Activated CD8-positive, alpha-beta T cell treated with anti-CD3 and anti-CD28 coated beads for 36 hours (primary cell): ENCODE data around the gene HTR2B. TPM values are rescaled to one million over a fixed set of nuclear protein-coding genes. Genes with fewer than 3 reads are reported as not detected.

Source experiments
- ATAC-seq: fragments of 200-7000 bp; cut with Tn5 transposase; one replicate; pipeline ENCODE4 v1.10.0; 2021; ENCODE audit warnings: mild to moderate bottlenecking, moderate library complexity
- CTCF ChIA-PET: fragments of 350-600 bp; sonication (Branson Sonifier 250); formaldehyde crosslinking; loops from one replicate; lab custom pipeline; 2021; ENCODE audit warnings: antibody characterized with exemption; lab: Charles Lee
- POLR2A ChIA-PET: fragments of 350-600 bp; sonication (Branson Sonifier 250); formaldehyde crosslinking; loops from one replicate; lab custom pipeline; 2021; ENCODE audit warnings: antibody characterized with exemption; lab: Charles Lee
- DNase-seq: peaks from one replicate; pipeline ENCODE4 v3.0.0-alpha.2; 2020
- H3K27ac Mint-ChIP-seq: one replicate; pipeline ENCODE4 v1.8.0; 2021; ENCODE audit warnings: mild to moderate bottlenecking, mixed read lengths
- H3K27me3 Mint-ChIP-seq: one replicate; pipeline ENCODE4 v1.8.0; 2021; ENCODE audit warnings: mixed read lengths
- H3K36me3 Mint-ChIP-seq: one replicate; pipeline ENCODE4 v1.8.0; 2021; ENCODE audit warnings: low read depth, mixed read lengths
- H3K4me1 Mint-ChIP-seq: one replicate; pipeline ENCODE4 v1.8.0; 2021; ENCODE audit warnings: low read depth, mixed read lengths
- H3K4me3 Mint-ChIP-seq: one replicate; pipeline ENCODE4 v1.8.0; 2021; ENCODE audit warnings: mild to moderate bottlenecking, moderate library complexity, mixed read lengths
- H3K9me3 Mint-ChIP-seq: one replicate; pipeline ENCODE4 v1.8.0; 2021; ENCODE audit warnings: mixed read lengths
- CTCF ChIP-seq: fragments of 200-600 bp; IDR thresholded peaks from one replicate; pipeline ENCODE4 v1.8.0; 2022; ENCODE audit warnings: antibody characterized with exemption, mild to moderate bottlenecking
- intact Hi-C: fragments of 100-400 bp; cut with micrococcal nuclease; formaldehyde crosslinking; loops from one replicate; pipeline ENCODE4 v1.10.0; 2022
- total RNA-seq, 2 experiments: library from RNA; stranded (reverse); gene quantifications; one replicate each; pipeline ENCODE4 v1.2.3, GENCODE V29; 2021

The HTR2B gene
- total RNA-seq, 2 experiments from 2014 or later: not detected

- ATAC-seq (no peak), DNase-seq (no peak)
- Mint-ChIP-seq H3K9me3 (peaks cover 13% of the 10 kb centered on the region), H3K36me3 (peaks cover 66% of the 10 kb centered on the region), H3K27ac (no peak overlapping the region), H3K4me1 (no peaks in the 10 kb centered on the region), H3K27me3 (no peaks in the 10 kb centered on the region), H3K4me3 (no peak overlapping the region)
- intact Hi-C loops: no loop called here
- ChIA-PET POLR2A (no interaction called here), CTCF (interaction anchor here (2.6 kb wide), 1 partner anchor 10 kb away, joined by 10 read pairs; no protein-coding TSS in a partner anchor)
- no peak for TF ChIP-seq CTCF
Observed at GRCh38 chr2:231093933-231094332, 30.9 kb downstream of the HTR2B start.

GRCh38 chr2:231088754-231089153 is 36.1 kb downstream of the HTR2B start:
- Mint-ChIP-seq H3K4me1 (no peaks in the 10 kb centered on the region), H3K36me3 (peaks cover 36% of the 10 kb centered on the region)
- POLR2A ChIA-PET: no interaction called here

GRCh38 chr2:231084565-231084964 is 40.3 kb downstream of the HTR2B start:
- POLR2A ChIA-PET: no interaction called here
- Mint-ChIP-seq H3K9me3 (no peaks in the 10 kb centered on the region), H3K27me3 (no peaks in the 10 kb centered on the region), H3K4me3 (no peak overlapping the region), H3K4me1 (no peaks in the 10 kb centered on the region), H3K27ac (no peak overlapping the region), H3K36me3 (peaks cover 49% of the 10 kb centered on the region)
- DNase-seq (no peak), ATAC-seq (no peak)
- no peak for TF ChIP-seq CTCF
- intact Hi-C loops: no loop called here
- CTCF ChIA-PET: interaction anchor here (0.9 kb wide), 1 partner anchor 32 kb away, joined by 4 read pairs; no protein-coding TSS in a partner anchor

More at GRCh38 chr2:231088754-231089153, 36.1 kb downstream of the HTR2B start:
- H3K9me3 Mint-ChIP-seq: no peaks in the 10 kb centered on the region
- H3K4me3 Mint-ChIP-seq: no peak overlapping the region
- CTCF ChIA-PET: interaction anchor here (1.3 to 1.6 kb wide), 2 partner anchors 36 to 264 kb away, joined by 3 to 5 read pairs; no protein-coding TSS in a partner anchor
- intact Hi-C loops: no loop called here
- DNase-seq (no peak), ATAC-seq (no peak)
- no peaks in the 10 kb centered on the region for H3K27me3 Mint-ChIP-seq
- no peak overlapping the region for H3K27ac Mint-ChIP-seq
- TF ChIP-seq CTCF: no peak

GRCh38 chr2:231069379-231070054 is 55.3 kb downstream of the HTR2B start:
- no peak overlapping the region for H3K27ac Mint-ChIP-seq
- ChIA-PET CTCF (interaction anchor here (1.0 to 2.0 kb wide), 5 partner anchors 13 to 245 kb away, joined by 3 to 10 read pairs (median 4); partner anchors contain the start of gene PSMD1), POLR2A (interaction anchor here (0.8 to 2.3 kb wide), 2 partner anchors 9 to 11 kb away, joined by 3 to 9 read pairs; no protein-coding TSS in a partner anchor)
- H3K36me3 Mint-ChIP-seq: peaks cover 27% of the 10 kb centered on the region
- peaks cover 11% of the 10 kb centered on the region for H3K4me1 Mint-ChIP-seq
- no peak for ATAC-seq
- no peak for TF ChIP-seq CTCF
- no peak overlapping the region for H3K4me3 Mint-ChIP-seq
- intact Hi-C loops: no loop called here
- no peaks in the 10 kb centered on the region for H3K27me3 Mint-ChIP-seq
- no peaks in the 10 kb centered on the region for H3K9me3 Mint-ChIP-seq
- no peak for DNase-seq
